Loucy (cell line): ENCODE data around the gene VPS13D.
A peak's percentile ranks its signal among the peaks of the same experiment; 100 is the strongest.

ENCODE experiments used
- H2AFZ ChIP-seq: fragments of 200-600 bp; sonication (generic); 2 replicates; pipeline ENCODE4 v1.6.0; 2016; ENCODE audit warnings: antibody characterized with exemption, mild to moderate bottlenecking, low read length, moderate library complexity
- H3F3A ChIP-seq: fragments of 200-600 bp; 2 replicates; pipeline ENCODE4 v1.6.0; 2016; ENCODE audit warnings: antibody characterized with exemption, low read depth, mild to moderate bottlenecking
- H3K27me3 ChIP-seq: fragments of 200-600 bp; sonication (generic); 2 replicates; pipeline ENCODE4 v1.6.1; 2014; ENCODE audit warnings: low read length, mild to moderate bottlenecking; ENCODE audit not compliant: insufficient read depth, poor library complexity, severe bottlenecking
- H3K36me3 ChIP-seq: fragments of 200-600 bp; sonication (generic); 2 replicates; pipeline ENCODE4 v1.6.1; 2016; ENCODE audit warnings: low read length; ENCODE audit not compliant: insufficient read depth
- H3K4me1 ChIP-seq: fragments of 200-600 bp; sonication (generic); 2 replicates; pipeline ENCODE4 v1.5.1; 2014; ENCODE audit warnings: low read length, mild to moderate bottlenecking; ENCODE audit not compliant: insufficient read depth, poor library complexity, severe bottlenecking
- H3K4me2 ChIP-seq: fragments of 200-600 bp; sonication (generic); 2 replicates; pipeline ENCODE4 v1.6.0; 2014; ENCODE audit warnings: antibody characterized with exemption, low read length, low read depth, mild to moderate bottlenecking; ENCODE audit not compliant: poor library complexity, severe bottlenecking
- H3K4me3 ChIP-seq: fragments of 200-600 bp; sonication (generic); 2 replicates; pipeline ENCODE4 v1.5.1; 2014; ENCODE audit warnings: low read length, mild to moderate bottlenecking, mixed read lengths; ENCODE audit not compliant: poor library complexity, severe bottlenecking
- H3K79me2 ChIP-seq: fragments of 200-600 bp; sonication (generic); 2 replicates; pipeline ENCODE4 v1.6.1; 2014; ENCODE audit warnings: low read length; ENCODE audit not compliant: insufficient read depth
- H3K9ac ChIP-seq: fragments of 200-600 bp; sonication (generic); 2 replicates; pipeline ENCODE4 v1.6.0; 2014; ENCODE audit warnings: mild to moderate bottlenecking, low read depth, low read length, moderate library complexity; ENCODE audit not compliant: poor library complexity, severe bottlenecking
- H3K9me2 ChIP-seq: fragments of 200-600 bp; sonication (generic); replicated peaks from 2 replicates; pipeline ENCODE4 v1.6.1; 2016; ENCODE audit warnings: low read depth, low read length, mixed read lengths
- H3K9me3 ChIP-seq: fragments of 200-600 bp; sonication (generic); 2 replicates; pipeline ENCODE4 v1.6.1; 2014; ENCODE audit warnings: mild to moderate bottlenecking, antibody characterized with exemption, low read length, low read depth; ENCODE audit not compliant: insufficient read depth
- H4K20me1 ChIP-seq: fragments of 200-600 bp; sonication (generic); 2 replicates; pipeline ENCODE4 v1.6.0; 2014; ENCODE audit warnings: antibody characterized with exemption, low read length, mild to moderate bottlenecking; ENCODE audit not compliant: insufficient read depth, poor library complexity, severe bottlenecking
- CTCF ChIP-seq: fragments of 200-600 bp; sonication (generic); conservative IDR thresholded peaks from 2 replicates; pipeline ENCODE4 v1.5.1; 2014; ENCODE audit warnings: mild to moderate bottlenecking, antibody characterized with exemption, low read length
- EZH2phosphoT487 ChIP-seq: fragments of 200-600 bp; IDR thresholded peaks from 2 replicates; pipeline ENCODE4 v1.6.1; 2018; ENCODE audit warnings: antibody characterized with exemption, mild to moderate bottlenecking, moderate library complexity, borderline replicate concordance

VPS13D gene

GRCh38 chr1:12344596-12345349 is 114.9 kb downstream of the VPS13D start:
- Histone ChIP-seq H3K27me3 (no peaks in the 10 kb centered on the region), H3K4me1 (peaks cover 45% of the 10 kb centered on the region), H3K79me2 (no peaks in the 10 kb centered on the region), H3K9me3 (no peaks in the 10 kb centered on the region), H3K36me3 (peaks cover 43% of the 10 kb centered on the region), H2AFZ (peak overlapping the region; percentile 67; the same call in 1 of the 2 replicates), H4K20me1 (no peaks in the 10 kb centered on the region), H3K9me2 (no peaks in the 10 kb centered on the region), H3K4me2 (peak overlapping the region; percentile 63), H3K4me3 (peak overlapping the region; percentile 23), H3F3A (no peaks in the 10 kb centered on the region), H3K9ac (peak overlapping the region; percentile 41)
- TF ChIP-seq CTCF (no peak), EZH2phosphoT487 (no peak)

GRCh38 chr1:12345350-12346217 is 115.8 kb downstream of the VPS13D start:
- no peaks in the 10 kb centered on the region for H4K20me1 ChIP-seq
- TF ChIP-seq CTCF (no peak), EZH2phosphoT487 (no peak)
- no peaks in the 10 kb centered on the region for H3K27me3 ChIP-seq
- H3K79me2 ChIP-seq = no peaks in the 10 kb centered on the region
- no peaks in the 10 kb centered on the region for H3K9me2 ChIP-seq
- H3K4me2 ChIP-seq = peak overlapping the region; percentile 63
- peaks cover 49% of the 10 kb centered on the region for H3K36me3 ChIP-seq
- peak overlapping the region; percentile 23 for H3K4me3 ChIP-seq
- peaks cover 5% of the 10 kb centered on the region; the same call in 1 of the 2 replicates for H3K9me3 ChIP-seq
- peak overlapping the region; percentile 67 for H2AFZ ChIP-seq
- peaks cover 38% of the 10 kb centered on the region for H3K4me1 ChIP-seq
- peak overlapping the region; percentile 41 for H3K9ac ChIP-seq
- H3F3A ChIP-seq = no peaks in the 10 kb centered on the region

GRCh38 chr1:12346483-12347151 is 116.8 kb downstream of the VPS13D start:
- Histone ChIP-seq H2AFZ (no peak overlapping the region), H3K9me2 (no peaks in the 10 kb centered on the region), H3K9ac (no peak overlapping the region), H4K20me1 (no peaks in the 10 kb centered on the region), H3K79me2 (no peaks in the 10 kb centered on the region), H3F3A (no peaks in the 10 kb centered on the region), H3K27me3 (no peaks in the 10 kb centered on the region), H3K4me3 (no peak overlapping the region), H3K4me1 (peaks cover 28% of the 10 kb centered on the region), H3K4me2 (no peak overlapping the region), H3K9me3 (peaks cover 11% of the 10 kb centered on the region; the same call in 1 of the 2 replicates), H3K36me3 (peaks cover 54% of the 10 kb centered on the region)
- no peak for TF ChIP-seq EZH2phosphoT487
- TF ChIP-seq CTCF = no peak
